ENCODE data around the gene GAD1.

Gene GAD1

DNA sequence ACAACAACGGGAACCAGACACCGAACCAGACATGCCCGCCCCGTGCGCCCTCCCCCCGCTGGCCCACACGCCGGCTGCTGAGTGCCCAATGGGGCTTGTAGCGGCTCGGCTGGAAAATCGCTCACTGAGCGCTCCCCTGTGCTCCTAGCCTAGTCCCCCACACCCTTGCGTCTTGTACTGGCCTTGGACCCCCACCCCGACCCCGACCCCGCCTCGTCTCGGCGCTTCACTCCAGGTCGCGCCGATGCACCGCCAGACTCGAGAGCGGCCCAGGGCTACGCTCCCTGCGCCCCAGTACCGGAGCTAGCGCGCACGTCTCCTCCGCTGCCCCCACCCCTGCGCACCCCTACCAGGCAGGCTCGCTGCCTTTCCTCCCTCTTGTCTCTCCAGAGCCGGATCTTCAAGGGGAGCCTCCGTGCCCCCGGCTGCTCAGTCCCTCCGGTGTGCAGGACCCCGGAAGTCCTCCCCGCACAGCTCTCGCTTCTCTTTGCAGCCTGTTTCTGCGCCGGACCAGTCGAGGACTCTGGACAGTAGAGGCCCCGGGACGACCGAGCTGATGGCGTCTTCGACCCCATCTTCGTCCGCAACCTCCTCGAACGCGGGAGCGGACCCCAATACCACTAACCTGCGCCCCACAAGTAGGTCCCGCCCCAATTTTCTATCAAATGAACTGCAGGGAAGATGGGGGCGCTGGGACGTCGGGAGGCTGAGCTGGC lies 1.5 kb downstream of the GAD1 start:
- DNase-seq: no peak

DNA sequence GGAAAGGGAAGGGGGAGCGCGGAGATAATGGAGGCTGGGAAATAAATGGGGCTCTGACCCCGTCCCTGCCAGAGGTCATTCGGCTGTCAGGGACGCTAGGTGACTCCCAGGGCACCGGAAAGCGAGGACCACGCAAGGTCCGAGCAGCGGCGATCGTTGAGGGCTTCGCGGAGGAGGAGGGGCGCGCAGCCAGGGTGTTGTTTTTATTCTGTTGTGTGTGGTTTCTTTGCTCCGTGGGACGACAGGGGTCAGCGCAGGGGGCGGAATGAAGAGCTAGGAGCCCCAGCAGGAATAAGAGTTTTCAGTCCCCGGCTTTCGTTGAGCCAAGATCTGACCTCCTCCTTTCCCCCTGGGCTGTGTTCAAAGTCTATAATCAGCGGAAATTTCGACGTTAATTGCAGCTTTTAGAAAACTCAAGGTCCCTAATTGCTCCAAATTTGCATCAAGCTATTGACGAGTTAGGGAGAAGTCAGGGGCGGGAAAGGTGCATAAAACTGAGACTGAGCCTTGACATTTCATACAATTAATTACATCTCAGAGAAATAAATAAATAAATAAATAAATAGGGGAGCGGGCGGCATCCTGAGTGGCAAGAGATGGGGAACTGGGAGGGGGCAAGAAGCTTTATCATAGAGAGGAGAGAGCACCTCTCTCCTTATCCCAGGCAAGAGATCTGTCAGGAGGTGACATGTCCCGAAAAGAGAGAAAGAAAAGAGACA lies 2.2 kb downstream of the GAD1 start:
- DNase-seq: no peak

DNA sequence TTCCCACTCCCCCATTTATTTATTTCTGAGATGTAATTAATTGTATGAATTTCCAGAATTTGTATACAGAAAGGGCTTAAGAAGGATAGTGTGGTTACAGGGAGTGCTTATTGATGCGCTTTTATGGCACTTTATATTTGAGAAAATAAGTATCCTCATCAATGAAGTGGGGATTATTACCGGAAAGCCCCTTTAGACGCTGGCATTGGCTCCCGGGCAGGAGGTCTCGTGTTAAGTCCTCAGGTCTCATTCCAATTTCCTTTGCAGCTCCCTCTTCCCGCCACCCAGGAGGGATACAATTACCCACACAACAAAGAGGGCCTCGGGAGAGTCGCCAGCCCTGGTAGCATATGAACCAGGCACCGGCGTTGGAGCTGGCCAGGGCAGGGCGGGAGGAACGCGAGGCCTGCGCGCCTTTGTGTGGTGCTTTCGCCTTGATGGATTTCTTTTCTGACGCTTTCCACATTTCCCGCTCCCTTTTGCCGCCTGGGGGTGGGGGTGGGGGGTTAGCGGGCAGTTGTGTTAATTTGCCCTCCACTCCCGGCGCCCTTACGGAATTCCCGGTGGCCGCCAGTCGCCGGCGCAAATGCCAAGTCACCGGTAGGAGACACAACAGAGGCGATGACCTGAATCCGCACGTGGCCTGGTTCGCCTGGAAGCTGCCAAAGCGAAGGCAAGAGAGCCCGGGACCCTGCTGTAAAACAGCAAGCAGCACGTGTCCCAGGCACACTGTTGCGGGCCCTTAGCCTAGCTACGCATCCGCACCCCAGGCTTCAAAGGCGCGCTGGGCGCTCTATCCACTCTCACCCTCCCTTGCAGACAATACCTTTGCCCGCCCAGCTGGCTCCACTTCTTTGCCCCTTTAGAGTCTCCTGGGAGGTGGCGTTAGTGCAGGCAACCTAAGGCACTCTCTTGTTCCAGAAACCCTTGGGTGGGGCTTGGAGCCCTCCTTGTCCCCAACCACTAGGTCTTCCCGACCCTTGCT lies 3.3 kb downstream of the GAD1 start:
- DNase-seq: no peak

DNA sequence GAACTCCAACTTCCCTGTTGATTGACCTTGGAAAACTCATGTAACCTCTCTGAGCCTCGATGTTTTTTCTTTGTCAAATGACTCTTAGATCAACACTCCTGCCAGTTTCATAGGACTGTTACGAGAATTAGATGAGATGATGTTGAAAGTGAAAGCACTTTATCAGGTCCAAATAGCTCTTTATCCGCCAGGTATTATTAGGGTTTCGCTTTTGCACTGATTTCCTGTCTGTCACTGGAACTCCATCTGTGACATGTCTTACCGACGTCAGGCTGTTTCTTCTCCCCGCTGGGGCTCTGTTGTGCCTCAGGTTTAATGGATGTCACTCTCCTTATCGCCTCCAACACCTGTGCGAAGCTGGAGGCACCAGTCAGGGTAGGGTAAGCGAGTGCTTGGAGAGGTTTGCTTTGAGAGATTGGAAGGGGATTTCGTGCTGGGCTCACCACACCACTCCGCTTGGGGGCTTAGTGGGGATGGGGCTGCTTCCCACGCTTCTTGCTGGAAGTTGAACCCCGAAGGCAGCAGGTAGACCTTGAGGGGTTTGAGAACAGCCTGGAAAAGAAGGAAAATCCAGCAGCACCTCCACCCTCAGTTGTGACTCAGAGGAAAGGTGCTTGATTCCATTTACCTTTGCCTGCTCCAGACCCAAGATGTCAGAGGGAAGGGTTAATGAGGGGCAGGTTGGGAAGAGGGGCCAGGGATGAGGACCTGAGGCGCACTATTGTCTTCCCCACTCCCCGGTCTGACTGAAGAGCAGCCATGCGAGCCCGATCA lies 4.3 kb downstream of the GAD1 start:
- no peak for DNase-seq

DNA sequence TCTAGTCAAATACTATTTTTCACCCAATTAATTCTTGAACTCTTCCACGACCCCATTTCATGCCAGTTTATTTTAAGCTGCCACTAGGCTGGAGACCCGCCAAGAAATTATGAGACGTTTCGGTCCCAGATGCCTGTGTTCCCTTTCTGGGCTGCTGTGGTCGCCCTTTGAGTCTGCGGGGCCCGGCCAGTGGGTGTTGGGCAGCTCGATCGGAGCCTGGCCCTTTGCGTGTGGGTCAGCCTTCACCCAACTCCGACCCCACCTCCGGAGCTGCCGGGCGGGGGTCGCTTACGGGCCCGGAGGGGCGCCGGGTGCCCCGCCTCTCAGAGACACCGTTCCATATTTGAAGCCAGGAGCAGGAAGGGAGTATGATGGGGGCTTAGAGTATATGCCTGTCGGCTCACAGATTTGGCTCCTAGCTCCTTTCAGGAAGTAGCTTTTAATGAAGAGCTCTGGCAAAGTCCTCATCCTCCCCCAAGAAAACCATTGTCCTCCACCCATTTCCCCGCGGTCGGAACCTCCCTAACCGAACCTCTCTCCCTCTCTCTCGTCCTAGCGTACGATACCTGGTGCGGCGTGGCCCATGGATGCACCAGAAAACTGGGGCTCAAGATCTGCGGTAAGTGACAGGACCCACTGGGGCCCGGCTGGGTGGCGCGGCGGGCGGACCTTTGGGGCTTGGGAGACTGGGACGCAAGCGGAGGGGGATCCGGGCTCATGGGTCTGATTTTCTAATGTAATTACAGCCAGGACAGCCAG lies 5.0 kb downstream of the GAD1 start:
- DNase-seq: no peak

DNA sequence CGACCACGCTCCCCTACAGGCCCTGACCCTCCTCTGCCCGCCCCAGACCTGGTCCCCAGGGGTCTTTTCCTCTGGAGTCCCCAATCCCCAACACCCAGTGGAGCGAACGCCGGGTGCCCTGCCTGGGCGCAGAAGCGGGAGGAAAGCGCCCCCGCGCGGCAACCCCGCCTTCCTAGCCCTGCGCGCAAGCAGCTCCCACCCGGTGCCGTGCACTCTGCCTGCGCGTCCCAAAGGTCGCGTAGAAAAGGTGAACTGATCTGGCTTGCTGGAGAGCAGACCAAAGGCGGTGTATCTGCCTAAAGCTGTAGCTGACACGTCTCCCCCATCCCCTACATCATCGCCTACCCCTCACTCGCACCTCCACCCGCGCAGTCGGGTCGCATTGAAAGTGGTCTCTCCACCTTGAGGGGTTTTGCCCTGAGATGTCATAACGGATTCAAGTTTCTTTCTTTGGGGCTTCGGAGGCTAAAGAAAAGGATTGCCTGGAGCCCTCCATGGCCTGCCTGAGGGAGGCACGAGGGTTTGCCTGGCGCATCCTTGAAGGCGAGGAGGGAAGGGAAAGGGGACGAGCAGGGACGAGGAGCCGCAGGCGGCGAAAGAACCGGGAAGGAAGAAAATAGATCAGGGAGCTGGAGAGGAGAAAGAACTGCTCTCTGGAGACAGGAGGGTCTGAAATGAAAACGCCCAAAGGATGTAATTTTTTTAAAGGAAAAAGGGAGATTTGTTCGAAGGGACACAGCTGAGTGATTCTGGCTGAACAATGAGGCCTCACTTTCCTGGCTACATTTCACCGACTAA lies 5.8 kb downstream of the GAD1 start:
- no peak for DNase-seq

DNA sequence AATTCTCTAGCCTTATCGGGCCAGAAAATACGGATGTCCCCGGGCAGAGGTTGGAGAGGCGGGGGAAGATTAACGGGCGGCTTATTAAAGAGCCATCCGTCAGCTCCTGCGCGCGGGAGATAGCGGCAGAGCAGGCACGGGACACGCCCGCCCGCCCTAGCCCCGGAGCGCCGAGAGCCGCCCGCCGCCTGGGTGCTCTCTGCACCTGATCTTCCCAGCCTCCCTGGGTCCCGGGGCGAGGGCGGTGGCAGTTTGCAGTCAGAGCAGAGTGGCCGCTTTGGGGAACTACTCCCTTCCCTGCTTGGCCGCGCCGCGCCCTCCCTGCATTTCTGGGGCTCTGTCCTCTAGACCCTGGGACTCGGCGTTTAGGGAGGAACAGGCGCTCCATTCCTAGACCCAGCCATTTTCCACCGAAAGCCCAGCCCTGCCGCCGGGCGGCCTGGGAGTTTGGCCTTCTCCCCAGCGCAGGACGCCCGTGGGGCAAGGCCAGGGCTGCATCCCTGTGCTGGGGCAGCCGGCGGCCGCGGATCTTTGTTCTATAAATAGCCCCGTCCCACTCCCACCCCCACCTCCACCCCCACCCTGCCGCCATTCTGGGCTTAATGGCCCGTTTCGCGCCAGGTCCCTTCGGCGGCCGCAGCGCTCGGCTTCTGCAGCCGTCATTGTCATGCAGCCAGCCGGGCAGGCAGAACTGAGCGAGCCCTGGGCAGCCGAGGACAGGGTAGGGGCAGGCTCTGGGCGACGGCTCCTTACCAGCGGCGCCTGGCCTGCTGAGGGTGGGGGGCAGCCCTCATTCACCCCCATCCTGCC lies 6.6 kb downstream of the GAD1 start:
- DNase-seq: no peak

DNA sequence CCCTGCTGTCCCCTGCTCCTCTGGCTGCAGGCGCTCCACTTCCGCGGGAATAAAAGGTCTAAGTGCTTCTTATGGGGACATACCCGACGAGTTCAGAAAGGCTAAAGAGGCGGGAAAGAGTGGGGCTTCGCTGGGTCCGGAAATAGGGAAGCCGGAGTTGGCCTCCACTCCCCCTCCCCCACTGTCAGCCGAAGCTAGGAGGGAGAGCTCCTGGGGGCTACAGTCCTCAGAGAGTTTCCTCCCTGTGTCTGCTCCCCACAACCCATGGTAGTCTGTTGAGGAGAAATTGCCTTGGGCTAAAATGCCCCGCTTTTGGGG lies 7.2 kb downstream of the GAD1 start:
- DNase-seq: no peak

DNA sequence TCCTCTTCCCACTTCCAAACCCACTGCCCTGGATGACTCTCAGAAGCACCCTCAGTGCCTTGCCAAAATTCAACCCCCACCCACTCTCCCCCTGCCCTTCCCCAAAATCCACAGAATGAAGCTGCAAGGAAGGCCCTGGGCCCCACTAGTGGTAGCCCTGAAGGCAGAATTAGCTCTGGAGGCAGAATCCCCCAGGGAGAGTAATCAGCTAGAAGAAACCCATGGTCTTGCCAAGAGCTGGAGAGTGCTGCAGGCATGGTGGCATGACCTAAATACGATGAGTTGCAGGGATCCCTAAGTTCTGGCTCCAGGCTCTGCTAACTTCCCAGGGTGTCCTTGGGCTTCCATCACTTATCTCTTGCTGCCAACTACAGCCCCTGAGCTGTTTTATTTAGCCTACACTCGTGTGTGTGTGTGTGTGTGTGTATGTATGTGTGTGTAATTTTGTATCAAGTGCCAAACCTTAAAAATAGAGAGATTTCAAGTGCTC lies 7.9 kb downstream of the GAD1 start:
- no peak for DNase-seq

DNA sequence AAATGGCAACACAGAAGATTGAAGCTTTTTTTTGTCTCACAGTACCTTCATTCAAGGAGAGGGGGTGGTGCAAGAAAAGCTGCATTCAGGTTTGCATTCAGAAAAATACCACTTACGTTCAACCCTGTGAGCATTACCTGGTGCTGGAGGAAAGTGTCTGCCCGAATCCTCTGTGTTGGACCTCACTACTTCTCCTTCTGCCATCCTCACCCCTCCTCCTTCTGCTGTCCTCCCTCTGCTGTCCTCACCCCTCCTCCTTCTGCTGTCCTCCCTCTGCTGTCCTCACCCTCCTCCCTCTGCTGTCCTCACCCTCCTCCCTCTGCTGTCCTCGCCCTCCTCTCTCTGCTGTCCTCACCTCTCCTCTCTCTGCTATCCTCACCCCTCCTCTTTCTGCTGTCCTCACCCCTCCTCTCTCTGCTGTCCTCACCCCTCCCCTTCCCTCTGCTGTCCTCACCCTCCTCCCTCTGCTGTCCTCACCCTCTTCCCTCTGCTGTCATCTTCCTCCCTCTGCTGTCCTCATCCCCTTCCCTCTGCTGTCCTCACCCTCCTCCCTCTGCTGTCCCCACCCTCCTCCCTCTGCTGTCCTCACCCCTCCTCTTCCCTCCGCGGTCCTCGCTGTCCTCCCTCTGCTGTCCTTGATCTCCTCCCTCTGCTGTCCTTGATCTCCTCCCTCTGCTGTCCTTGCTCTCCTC lies 11.3 kb downstream of the GAD1 start:
- no peak for DNase-seq

DNA sequence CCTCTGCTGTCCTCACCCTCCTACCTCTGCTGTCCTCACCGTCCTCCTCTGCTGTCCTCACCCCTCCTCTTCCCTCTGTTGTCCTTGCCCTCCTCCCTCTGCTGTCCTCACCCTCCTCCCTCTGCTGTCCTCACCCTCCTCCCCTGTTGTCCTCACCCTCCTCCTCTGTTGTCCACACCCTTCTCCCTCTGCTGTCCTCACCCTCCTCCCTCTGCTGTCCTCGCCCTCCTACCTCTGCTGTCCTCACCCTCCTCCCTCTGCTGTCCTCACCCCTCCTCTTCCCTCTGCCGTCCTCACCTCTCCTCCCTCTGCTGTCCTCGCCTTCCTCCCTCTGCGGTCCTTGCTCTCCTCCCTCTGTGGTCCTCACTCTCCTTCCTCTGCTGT lies 11.8 kb downstream of the GAD1 start:
- no peak for DNase-seq

DNA sequence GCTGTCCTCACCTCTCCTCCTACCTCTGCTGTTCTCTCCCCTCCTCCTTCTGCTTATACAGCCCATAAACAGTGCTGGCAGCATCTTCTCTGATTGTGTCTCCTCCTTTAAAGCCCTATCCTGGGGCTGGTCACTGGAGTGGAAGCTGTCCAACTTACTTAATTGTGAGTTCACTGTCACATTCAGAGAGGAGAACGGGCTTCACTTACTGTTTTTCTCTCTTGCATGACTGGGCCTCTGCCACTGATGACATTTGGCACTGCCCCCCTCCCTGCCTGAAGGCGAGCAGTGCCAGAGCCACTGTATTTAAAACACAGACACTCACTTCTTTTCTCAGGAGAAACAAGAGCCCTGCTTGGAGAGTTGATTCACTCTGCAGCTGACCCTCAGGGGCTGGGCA lies 12.3 kb downstream of the GAD1 start:
- no peak for DNase-seq

DNA sequence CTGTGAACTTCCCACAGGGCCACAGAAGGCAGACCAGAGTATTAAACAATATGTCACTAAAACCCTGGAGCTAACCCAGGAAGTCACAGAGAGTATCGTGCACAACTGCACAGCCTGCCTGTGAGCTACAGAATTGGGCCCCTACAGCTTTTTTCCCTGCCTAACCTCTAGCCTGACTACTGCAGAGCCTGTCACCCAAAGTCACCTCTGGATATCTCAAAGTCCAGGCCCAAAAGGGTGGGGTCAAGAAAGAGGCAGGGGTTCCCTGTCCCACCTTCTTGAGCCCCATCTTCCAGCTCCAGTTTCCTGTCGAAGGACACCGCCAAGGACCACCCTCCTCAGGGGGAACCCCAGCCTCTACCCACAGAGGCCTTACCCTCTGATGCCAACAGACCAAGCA lies 13.5 kb downstream of the GAD1 start:
- DNase-seq: no peak

DNA sequence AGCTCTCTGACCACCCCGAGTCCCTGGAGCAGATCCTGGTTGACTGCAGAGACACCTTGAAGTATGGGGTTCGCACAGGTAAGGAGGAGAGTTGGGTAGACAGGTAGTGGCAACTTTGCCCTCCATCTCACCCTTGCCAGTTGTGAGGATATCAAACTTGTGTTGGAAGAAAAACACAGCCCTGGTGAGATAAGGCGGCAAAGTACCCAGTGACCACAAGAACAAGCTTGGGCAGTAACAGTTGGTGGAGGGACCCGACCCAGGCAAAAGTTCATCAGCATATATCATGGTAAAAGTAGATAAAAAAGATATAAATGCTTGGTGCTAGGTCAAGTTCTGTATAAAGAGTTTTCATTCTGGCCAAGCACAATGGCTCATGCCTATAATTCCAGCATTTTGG lies 14.4 kb downstream of the GAD1 start:
- no peak for DNase-seq

DNA sequence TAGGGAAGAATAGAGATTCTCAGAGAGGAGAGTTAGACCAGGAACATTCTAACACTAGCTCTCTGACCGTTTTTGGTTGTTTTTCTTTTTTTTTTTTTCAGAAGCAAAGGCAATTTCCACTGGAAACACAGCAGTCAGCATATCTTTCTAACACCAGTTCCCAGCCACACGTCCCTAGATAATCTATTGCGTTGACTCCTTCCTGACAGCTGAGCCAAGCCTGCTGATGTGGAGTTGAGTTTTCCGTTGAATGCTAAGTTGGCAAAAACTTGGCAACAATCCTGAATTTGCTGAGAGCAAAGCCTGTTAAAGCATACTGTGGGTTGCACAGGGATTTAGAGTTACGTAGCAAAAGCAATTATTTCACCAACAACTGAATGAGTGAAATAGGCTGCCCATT lies 19.3 kb downstream of the GAD1 start:
- DNase-seq: no peak

DNA sequence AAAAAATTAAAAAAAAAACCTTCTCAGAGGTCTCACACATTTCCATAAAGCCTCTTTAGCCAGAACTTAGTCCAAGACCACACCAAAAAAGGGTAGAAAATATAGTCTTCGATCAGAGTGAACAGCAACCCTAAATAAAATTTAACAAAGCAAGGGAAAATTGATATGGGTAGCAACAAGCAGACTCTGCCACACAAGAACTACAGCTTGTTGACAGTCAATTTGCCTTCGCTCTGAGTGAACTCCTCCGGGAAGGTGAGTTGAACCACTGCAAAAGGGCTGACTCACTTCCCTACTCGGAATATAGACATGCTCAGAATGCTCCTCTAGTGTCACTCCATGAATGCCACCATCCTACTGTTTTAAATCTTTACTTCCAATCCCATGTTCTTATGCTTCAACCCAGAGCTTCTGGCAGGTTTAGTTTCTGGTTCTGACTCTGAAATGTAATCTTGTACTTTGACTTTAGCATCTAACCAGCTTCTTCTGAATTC lies 24.1 kb downstream of the GAD1 start:
- no peak for DNase-seq

DNA sequence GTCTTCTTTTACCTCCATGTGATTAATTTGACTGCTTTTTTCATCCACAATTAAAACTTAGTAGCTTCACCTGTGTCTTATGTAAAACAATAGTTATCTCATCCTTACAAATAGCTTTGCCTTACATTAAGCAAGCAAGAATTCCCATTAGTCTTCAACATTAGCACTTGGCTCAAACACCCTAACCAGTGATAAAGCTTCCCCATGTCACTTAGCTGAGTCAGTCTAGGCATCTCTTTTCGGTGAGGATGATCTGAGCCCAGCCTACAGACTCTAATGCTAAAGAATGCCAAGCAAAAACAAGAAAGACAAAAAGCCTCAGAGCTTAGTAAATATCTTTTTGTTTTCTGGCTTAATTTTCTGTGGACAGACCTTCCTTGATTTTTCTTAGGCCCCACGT lies 26.1 kb downstream of the GAD1 start:
- no peak for DNase-seq

DNA sequence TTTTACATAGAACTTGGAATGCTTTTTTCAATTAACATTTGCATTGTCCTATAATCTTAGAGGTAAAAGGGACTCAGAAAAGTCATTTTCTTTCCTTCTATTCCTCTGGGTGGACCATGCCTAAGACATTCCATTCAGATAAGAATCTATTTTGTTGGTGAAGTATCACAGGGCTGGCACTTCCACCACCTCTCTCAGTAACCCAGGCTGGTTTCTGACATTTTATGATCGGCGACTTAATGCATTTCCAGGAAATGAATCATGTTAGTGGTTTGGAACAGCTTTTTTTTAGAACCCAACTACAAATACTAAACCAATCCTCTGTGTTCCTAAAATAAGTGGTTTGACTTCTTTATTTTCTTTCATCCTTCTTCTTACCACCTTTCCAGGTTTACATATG lies 27.0 kb downstream of the GAD1 start:
- DNase-seq: no peak

DNA sequence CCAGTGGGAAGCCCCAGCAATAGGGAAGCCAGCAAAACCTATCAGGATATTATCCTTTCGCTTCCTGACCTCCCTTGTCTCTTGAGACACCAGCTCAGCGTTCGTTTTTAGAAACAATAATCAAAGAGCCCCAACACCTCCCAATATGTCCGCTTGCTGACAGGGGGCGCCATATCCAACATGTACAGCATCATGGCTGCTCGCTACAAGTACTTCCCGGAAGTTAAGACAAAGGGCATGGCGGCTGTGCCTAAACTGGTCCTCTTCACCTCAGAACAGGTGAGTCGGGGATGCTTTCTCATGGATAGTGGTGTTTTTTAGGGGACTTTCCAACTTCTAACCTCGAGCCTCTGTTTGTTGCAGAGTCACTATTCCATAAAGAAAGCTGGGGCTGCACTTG lies 28.7 kb downstream of the GAD1 start:
- no peak for DNase-seq
